PC-3 (cell line): Measurements from ENCODE around the gene RRAS2. TPM values are rescaled to one million over a fixed set of nuclear protein-coding genes. Genes with fewer than 3 reads are reported as not detected.

Source experiments
- ATAC-seq: fragments of 200-7000 bp; cut with Tn5 transposase; 2 replicates; pipeline ENCODE4 v1.9.1; 2020; ENCODE audit warnings: mild to moderate bottlenecking, moderate library complexity
- BruUV-seq: library from RNA; stranded (reverse); fragments of 400-500 nt; replicated peaks from 2 replicates; lab custom pipeline; 2021; lab: Mats Ljungman, UMichigan
- CTCF ChIA-PET: fragments of 300-600 bp; sonication (Branson Sonifier 250); formaldehyde crosslinking; loops from one replicate; lab custom pipeline; 2022; ENCODE audit warnings: antibody characterized with exemption; lab: Charles Lee
- POLR2A ChIA-PET: fragments of 300-600 bp; sonication (Branson Sonifier 250); formaldehyde crosslinking; loops from one replicate; lab custom pipeline; 2022; ENCODE audit warnings: antibody characterized with exemption; ENCODE audit not compliant: unreplicated experiment; lab: Charles Lee
- DNase-seq: peaks from one replicate; pipeline ENCODE4 v3.0.0-alpha.2; 2015
- H2AFZ ChIP-seq: fragments of 300-600 bp; sonication (generic); 2 replicates; pipeline ENCODE4 v1.6.0; 2016; ENCODE audit warnings: antibody characterized with exemption, low read length
- H3F3A ChIP-seq: fragments of 300-600 bp; sonication (generic); one replicate; pipeline ENCODE4 v1.6.0; 2017; ENCODE audit warnings: antibody characterized with exemption, low read length, control low read depth, mild to moderate bottlenecking; ENCODE audit not compliant: unreplicated experiment
- H3K27ac ChIP-seq: fragments of 300-600 bp; sonication (generic); 2 replicates; pipeline ENCODE4 v1.5.1; 2016; ENCODE audit warnings: mild to moderate bottlenecking, low read length
- H3K27me3 ChIP-seq: fragments of 300-600 bp; sonication (generic); 2 replicates; pipeline ENCODE4 v1.6.1; 2016; ENCODE audit warnings: low read length, mixed read lengths
- H3K36me3 ChIP-seq: fragments of 300-600 bp; sonication (generic); 2 replicates; pipeline ENCODE4 v1.6.1; 2016; ENCODE audit warnings: low read depth, mixed run types, low read length, mixed read lengths
- H3K4me1 ChIP-seq: fragments of 300-600 bp; sonication (generic); 2 replicates; pipeline ENCODE4 v1.5.1; 2016; ENCODE audit warnings: low read length; ENCODE audit not compliant: insufficient read depth
- H3K4me2 ChIP-seq: fragments of 300-600 bp; sonication (generic); 2 replicates; pipeline ENCODE4 v1.6.0; 2016; ENCODE audit warnings: low read length
- H3K4me3 ChIP-seq: fragments of 300-600 bp; sonication (generic); 2 replicates; pipeline ENCODE4 v1.5.1; 2016; ENCODE audit warnings: mild to moderate bottlenecking, low read length, mixed read lengths
- H3K79me2 ChIP-seq: fragments of 300-600 bp; sonication (generic); 2 replicates; pipeline ENCODE4 v1.6.1; 2017; ENCODE audit warnings: low read length, mixed read lengths
- H3K9ac ChIP-seq: fragments of 300-600 bp; sonication (generic); 2 replicates; pipeline ENCODE4 v1.6.0; 2016; ENCODE audit warnings: mild to moderate bottlenecking, low read length
- H3K9me2 ChIP-seq: fragments of 300-600 bp; sonication (generic); replicated peaks from 2 replicates; pipeline ENCODE4 v1.6.1; 2016; ENCODE audit warnings: mixed run types, low read length, mixed read lengths
- H3K9me3 ChIP-seq: fragments of 300-600 bp; sonication (generic); 2 replicates; pipeline ENCODE4 v1.6.1; 2016; ENCODE audit warnings: low read length, mixed read lengths
- H4K20me1 ChIP-seq: fragments of 300-600 bp; sonication (generic); 2 replicates; pipeline ENCODE4 v1.6.1; 2016; ENCODE audit warnings: low read length, mixed read lengths
- EZH2 ChIP-seq: fragments of 300-600 bp; sonication (generic); IDR thresholded peaks from one replicate; pipeline ENCODE4 v1.6.1; 2017; ENCODE audit warnings: antibody characterized with exemption, mild to moderate bottlenecking, low read length; ENCODE audit not compliant: unreplicated experiment
- EZH2phosphoT487 ChIP-seq: fragments of 300-600 bp; sonication (generic); IDR thresholded peaks from 2 replicates; pipeline ENCODE4 v1.6.1; 2018; ENCODE audit warnings: mild to moderate bottlenecking, antibody characterized with exemption, low read length, borderline replicate concordance
- intact Hi-C: fragments of 100-400 bp; cut with micrococcal nuclease; formaldehyde crosslinking; loops from 2 replicates; pipeline ENCODE4 v1.9.0; 2023
- total RNA-seq: library from RNA; depleted of rRNA; stranded (reverse); fragments of >200 nt; gene quantifications from 2 replicates; pipeline ENCODE4 v1.2.3, GENCODE V29; 2014
- TF ChIP-seq, protein P1 (sequence below): fragments of 300-600 bp; sonication (generic); conservative IDR thresholded peaks from 2 replicates; pipeline ENCODE4 v1.5.1; 2017; ENCODE audit warnings: antibody characterized with exemption, low read depth, mild to moderate bottlenecking, low read length

Gene RRAS2
- total RNA-seq, 1 experiment from 2014 or later = 58.6 TPM

GRCh38 chr11:14251754-14252153 lies 107.2 kb downstream of the RRAS2 start:
- no peak overlapping the region for H3K9ac ChIP-seq
- H3K27ac ChIP-seq = no peak overlapping the region
- ATAC-seq (no peak), DNase-seq (no peak)
- H3K9me3 ChIP-seq = no peaks in the 10 kb centered on the region
- ChIA-PET POLR2A (no interaction called here), CTCF (no interaction called here)
- no peak overlapping the region for H3K4me3 ChIP-seq
- no peak overlapping the region for H2AFZ ChIP-seq
- no peaks in the 10 kb centered on the region for H3K27me3 ChIP-seq
- TF ChIP-seq, protein P1, sequence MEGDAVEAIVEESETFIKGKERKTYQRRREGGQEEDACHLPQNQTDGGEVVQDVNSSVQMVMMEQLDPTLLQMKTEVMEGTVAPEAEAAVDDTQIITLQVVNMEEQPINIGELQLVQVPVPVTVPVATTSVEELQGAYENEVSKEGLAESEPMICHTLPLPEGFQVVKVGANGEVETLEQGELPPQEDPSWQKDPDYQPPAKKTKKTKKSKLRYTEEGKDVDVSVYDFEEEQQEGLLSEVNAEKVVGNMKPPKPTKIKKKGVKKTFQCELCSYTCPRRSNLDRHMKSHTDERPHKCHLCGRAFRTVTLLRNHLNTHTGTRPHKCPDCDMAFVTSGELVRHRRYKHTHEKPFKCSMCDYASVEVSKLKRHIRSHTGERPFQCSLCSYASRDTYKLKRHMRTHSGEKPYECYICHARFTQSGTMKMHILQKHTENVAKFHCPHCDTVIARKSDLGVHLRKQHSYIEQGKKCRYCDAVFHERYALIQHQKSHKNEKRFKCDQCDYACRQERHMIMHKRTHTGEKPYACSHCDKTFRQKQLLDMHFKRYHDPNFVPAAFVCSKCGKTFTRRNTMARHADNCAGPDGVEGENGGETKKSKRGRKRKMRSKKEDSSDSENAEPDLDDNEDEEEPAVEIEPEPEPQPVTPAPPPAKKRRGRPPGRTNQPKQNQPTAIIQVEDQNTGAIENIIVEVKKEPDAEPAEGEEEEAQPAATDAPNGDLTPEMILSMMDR = no peak
- TF ChIP-seq EZH2phosphoT487 = no peak
- no peak for TF ChIP-seq EZH2
- H3K79me2 ChIP-seq = no peaks in the 10 kb centered on the region
- intact Hi-C loops = no loop called here
- no TSS peak for BruUV-seq
- no peaks in the 10 kb centered on the region for H3K9me2 ChIP-seq
- H3K4me2 ChIP-seq = no peak overlapping the region
- H3F3A ChIP-seq = no peaks in the 10 kb centered on the region
- no peaks in the 10 kb centered on the region for H3K36me3 ChIP-seq
- no peaks in the 10 kb centered on the region for H4K20me1 ChIP-seq
- H3K4me1 ChIP-seq = peaks cover 7% of the 10 kb centered on the region; the same call in 1 of the 2 replicates

- DNase-seq = peak; percentile 77
- H3K9me3 ChIP-seq = no peaks in the 10 kb centered on the region
- CTCF ChIA-PET = interaction anchor here (1.0 kb wide), 1 partner anchor 101 kb away, joined by 6 read pairs; no protein-coding TSS in a partner anchor
- H3K27ac ChIP-seq = no peak overlapping the region
- no peaks in the 10 kb centered on the region for H3K9me2 ChIP-seq
- no peaks in the 10 kb centered on the region for H3K4me1 ChIP-seq
- BruUV-seq = no TSS peak
- TF ChIP-seq, protein P1 = peak; percentile 94
- no peak for TF ChIP-seq EZH2phosphoT487
- no peaks in the 10 kb centered on the region for H3K79me2 ChIP-seq
- no peaks in the 10 kb centered on the region for H3K36me3 ChIP-seq
- intact Hi-C loops = loop anchor here (1.0 to 5.0 kb wide), 6 partner anchors 101 to 762 kb away; no protein-coding TSS in a partner anchor
- H3K4me3 ChIP-seq = no peak overlapping the region
- POLR2A ChIA-PET = no interaction called here
- H3K9ac ChIP-seq = no peak overlapping the region
- no peaks in the 10 kb centered on the region for H4K20me1 ChIP-seq
- no peaks in the 10 kb centered on the region for H3K27me3 ChIP-seq
- H2AFZ ChIP-seq = peak overlapping the region; percentile 35; the same call in 1 of the 2 replicates
- no peak overlapping the region for H3K4me2 ChIP-seq
- peak; percentile 77 for ATAC-seq
- no peaks in the 10 kb centered on the region for H3F3A ChIP-seq
Observed at GRCh38 chr11:14249121-14249963, 109.6 kb downstream of the RRAS2 start.

GRCh38 chr11:14248580-14248981 lies 110.4 kb downstream of the RRAS2 start:
- Histone ChIP-seq H3K27ac (no peak overlapping the region), H3K9me3 (no peaks in the 10 kb centered on the region), H3K4me3 (no peak overlapping the region), H3K9me2 (no peaks in the 10 kb centered on the region), H3K4me1 (no peaks in the 10 kb centered on the region), H4K20me1 (no peaks in the 10 kb centered on the region), H2AFZ (no peak overlapping the region), H3K79me2 (no peaks in the 10 kb centered on the region), H3K4me2 (no peak overlapping the region), H3K36me3 (no peaks in the 10 kb centered on the region), H3K9ac (no peak overlapping the region), H3F3A (no peaks in the 10 kb centered on the region), H3K27me3 (0 out of 2 replicates have a peak, but pooled peaks cover 3% of the 10 kb centered on the region)
- ATAC-seq (no peak), DNase-seq (no peak)
- ChIA-PET POLR2A (no interaction called here), CTCF (no interaction called here)
- TF ChIP-seq EZH2phosphoT487 = no peak
- no peak for TF ChIP-seq EZH2
- TF ChIP-seq, protein P1 = no peak
- no TSS peak for BruUV-seq
- intact Hi-C loops = loop anchor here (2.0 to 5.0 kb wide), 2 partner anchors 376 to 761 kb away; no protein-coding TSS in a partner anchor
